ENCODE data around the gene CYP4Z1.
"Not testable (repeated sequence)": the region's sequence is repeated elsewhere in the genome, so short reads cannot be mapped to it uniquely, and the experiment has no call there.

The CYP4Z1 gene

DNA sequence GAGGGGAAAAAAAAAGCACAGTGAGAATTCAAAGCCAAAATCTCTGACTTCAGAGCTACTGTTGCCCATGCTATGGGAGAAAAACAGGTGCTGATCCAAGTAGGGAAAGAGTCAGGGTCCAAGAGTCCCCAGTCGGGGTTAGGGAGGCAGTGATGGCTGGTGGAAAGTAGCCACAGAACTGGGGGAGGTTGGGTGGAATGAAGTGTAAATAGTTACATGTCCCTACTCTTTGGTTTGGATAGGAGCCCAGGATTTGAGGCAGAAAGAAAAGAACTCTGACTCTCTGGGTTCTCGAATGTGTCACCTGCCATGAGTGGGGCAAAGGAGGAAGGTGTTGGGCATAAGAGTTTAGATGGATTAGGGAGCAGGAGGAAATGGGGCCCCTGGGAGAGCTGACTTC lies 61.8 kb downstream of the CYP4Z1 start:
- DNase-seq (ENCODE audit: low spot score): not testable (repeated sequence)

DNA sequence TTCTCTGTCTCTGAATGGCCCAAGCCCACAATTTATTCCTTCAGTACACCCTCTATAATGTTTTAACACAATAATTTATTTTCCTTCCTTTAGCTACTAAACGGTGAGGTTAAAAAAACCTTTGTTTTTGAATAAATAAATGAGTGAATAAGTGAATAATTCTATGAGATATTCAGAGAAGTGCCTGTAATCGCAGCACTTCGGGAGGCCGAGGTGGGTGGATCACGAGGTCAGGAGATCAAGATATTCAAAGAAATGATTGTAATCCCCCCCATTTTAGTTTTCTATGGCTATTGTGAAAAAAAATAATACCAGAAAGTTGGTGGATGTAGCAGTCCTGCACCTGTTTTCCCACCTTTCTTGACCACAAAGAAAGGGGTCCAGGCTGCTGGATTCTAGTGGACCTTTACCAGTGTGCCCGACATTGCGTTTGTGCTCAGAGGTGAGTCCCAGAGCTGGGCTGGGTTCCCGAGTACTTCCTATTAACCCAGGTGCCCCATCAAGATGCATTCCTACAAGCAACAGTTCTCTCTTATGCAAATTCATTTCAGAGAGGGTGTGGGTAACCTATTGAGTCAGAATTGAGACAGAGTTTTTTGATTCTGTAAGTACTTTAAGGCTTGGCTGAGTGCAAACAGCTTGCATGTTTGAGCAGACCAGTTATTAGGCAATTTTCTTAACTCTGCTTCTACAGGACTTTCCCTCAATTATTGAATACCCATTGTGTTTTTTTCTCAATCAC lies 62.6 kb downstream of the CYP4Z1 start:
- DNase-seq (ENCODE audit: low spot score): not testable (repeated sequence)

DNA sequence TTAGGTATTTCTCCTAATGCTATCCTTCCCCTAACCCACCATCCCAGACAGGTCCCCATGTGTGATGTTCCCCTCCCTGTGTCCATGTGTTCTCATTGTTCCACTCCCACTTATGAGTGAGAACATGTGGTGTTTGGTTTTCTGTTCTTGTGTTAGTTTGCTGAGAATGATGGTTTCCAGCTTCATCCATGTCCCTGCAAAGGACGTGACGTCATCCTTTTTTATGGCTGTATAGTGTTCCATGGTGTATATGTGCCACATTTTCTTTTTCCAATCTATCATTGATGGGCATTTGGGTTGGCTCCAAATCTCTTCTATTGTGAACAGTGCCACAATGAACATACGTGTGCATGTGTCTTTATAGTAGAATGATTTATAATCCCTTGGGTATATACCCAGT lies 65.6 kb downstream of the CYP4Z1 start:
- not testable (repeated sequence) for DNase-seq (ENCODE audit: low spot score)

DNA sequence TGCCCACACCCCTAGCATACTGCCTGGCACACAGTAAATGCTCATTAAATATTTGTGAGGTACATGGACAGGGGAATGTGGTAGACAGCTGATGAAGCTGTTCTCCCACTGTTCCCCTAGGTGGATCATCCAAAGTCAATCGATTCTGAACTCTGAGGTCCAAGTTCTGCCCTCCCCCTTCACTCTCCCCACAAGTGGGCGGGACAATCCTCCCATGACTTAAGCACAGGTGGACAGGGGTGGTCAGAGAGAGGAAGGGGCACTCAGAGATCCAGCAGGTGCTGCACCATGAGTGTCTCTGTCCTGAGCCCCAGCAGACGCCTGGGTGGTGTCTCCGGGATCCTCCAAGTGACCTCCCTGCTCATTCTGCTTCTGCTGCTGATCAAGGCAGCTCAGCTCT lies 70.2 kb downstream of the CYP4Z1 start, which contains the start of gene CYP4A22:
CYP4A22 (plus strand) TSS at position 244 of the 400 bp plus-strand sequence; CDS start at position 289, 45 bp downstream.
- DNase-seq (ENCODE audit: low spot score): no peak

DNA sequence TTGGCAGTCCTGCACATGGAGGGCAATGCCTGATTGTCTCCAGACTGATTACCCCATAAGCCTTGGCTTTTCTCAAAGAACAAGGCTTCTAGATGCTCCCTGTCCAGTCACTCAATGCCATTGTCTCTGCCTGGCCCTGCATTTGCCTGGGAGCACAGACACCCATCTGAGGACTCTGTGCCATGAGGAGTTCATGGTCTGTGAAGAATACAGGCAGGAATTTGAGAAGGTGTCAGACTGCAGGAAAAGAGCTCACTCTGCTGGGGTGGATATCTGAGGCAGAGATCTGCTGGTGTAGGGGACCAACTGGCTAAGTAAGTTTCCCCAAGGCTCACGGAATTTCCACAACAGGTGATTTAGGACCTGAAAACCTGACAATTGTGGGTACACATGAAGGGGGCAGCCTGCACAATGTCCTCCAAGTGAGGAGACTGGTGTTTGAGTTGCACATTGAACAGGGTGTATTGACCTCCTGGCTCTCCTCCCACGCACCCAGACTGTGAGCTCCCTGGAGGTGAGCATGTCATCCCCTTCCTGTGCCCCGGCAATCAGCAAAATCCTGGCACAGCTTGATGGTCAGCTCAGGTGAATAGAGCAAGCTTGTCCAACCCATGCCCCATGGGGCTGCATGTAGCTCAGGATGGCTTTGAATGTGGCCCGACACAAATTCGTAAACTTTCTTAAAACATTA lies 71.0 kb downstream of the CYP4Z1 start:
- no peak for DNase-seq (ENCODE audit: low spot score)

DNA sequence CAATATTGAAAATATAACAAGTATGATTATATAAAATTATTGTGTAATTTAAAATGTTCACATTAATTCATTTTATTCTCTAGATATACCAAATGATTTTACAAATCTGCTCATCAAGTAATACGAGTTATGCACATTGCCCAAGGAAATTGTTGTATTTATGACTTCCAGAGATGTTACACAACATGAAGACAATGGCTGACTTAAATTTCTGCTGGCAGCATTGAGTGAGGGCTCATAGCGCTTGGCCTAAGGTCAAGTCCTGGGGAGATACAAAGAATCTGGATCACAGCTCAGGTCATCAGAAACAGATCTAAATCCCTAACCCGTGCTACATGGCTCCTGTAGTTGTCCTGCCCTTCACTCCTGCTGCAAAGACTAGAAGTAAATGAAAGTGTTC lies 73.3 kb downstream of the CYP4Z1 start:
- DNase-seq (ENCODE audit: low spot score): not testable (repeated sequence)

DNA sequence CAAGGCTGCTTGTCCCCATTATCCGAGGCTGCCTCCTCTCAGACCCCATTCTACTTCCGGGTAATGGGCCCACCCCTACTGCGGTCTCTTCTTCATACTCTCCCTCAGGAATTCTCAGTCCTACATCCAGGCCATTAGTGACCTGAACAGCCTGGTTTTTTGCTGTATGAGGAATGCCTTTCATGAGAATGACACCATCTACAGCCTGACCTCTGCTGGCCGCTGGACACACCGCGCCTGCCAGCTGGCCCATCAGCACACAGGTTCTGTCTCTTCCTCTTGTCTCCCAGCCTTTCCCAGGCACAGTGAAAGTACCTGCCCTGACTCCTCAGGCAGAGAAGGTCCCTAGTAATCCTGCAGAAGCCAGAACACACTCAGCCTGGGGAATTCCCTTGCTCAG lies 76.6 kb downstream of the CYP4Z1 start:
- DNase-seq (ENCODE audit: low spot score): not testable (repeated sequence)

DNA sequence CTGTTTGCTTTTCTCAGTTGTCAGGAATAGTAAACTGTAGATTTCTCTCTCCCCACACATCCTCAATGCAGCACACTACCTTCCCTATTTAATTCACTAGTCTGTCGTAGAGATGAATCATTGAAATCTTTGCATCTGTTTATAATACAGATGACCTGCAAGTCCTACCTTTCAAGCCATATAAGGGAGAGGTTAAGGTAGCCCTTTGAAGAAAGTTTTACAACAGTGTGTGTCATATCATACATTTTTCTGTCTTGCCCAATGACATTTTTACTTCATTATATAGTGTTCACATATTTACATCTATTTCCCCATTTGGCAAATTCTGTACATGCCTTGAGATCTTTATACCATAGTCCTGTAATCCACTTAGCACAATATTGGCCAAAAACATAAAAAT lies 79.5 kb downstream of the CYP4Z1 start:
- not testable (repeated sequence) for DNase-seq (ENCODE audit: low spot score)

DNA sequence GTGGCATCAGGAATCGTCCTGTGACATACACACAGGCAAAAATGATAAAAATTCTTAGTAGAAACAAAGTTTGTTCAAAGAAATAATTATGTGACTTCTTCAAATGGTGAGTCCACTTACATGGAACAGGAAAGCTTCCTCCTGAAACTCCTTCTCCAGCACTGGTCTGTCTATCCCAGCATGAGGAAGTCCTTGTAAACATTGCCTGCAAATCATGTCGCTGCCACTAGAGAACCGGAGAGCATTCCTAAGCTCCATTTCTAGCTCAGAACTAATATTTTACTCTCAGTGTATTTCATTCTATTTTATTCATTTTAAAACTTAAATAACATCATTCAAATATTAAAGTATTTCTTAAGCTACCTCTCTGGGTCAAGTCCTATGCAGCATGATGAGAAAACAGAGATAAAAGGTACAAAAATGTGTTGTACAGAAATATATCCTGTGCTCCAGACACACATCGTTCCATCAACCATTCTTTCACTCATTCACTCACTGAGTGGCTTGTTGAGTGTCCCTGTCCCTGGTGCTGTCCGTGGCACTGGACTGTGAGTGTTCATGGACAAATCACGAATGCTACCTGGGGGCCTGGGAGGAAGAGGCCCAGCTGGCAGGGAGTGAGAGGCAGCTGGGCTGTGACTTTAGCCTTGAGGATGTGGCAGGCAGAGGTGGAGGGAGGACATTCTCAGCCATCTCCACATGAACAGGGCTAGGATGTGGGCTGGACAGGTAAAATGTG lies 80.2 kb downstream of the CYP4Z1 start:
- no peak for DNase-seq (ENCODE audit: low spot score)

DNA sequence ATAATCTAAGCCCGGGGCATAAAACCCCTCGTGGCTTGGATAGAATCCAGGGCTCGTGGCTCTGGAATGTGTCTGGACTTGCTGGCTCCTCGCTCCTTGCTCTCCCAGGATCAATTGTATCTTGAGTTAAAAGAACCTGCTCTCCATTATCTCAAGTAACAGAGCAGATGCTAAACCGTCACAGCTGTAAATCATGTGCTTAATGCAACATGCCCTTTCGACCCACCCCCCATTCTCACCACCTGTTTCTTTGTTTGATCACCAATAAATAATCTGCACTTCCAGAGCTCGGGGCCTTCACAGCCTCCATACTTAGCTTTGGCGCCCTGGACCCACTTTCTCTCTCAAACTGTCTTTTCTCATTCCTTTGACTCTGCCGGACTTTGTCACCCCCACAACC lies 82.1 kb downstream of the CYP4Z1 start:
- DNase-seq (ENCODE audit: low spot score): not testable (repeated sequence)

DNA sequence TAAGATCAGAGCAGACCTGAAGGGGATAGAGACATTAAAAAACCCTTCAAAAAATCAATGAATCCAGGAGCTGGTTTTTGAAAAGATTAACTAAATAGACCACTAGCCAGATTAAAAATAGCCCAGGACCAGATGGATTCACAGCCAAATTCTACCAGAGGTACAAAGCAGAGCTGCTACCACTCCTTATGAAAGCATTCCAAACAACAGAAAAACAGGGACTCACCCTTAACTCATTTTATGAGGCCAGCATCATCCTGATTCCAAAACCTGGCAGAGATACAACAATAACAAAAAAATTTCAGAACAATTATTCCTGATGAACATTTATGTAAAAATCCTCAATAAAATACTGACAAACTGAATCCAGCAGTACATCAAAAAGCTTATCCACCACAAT lies 89.4 kb downstream of the CYP4Z1 start:
- not testable (repeated sequence) for DNase-seq (ENCODE audit: low spot score)

DNA sequence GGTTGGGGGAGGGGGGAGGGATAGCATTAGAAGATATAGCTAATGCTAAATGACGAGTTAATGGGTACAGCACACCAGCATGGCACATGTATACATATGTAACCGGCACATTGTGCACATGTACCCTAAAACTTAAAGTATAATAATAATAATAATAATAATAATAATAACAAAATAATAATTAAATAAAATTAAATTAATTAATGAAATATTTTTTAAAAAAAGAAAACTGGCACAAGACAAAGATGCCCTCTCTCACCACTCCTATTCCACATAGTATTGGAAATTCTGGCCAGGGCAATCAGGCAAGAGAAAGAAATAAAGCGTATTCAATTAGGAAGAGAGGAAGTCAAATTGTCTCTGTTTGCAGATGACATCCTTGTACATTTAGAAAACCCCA lies 90.9 kb downstream of the CYP4Z1 start:
- DNase-seq (ENCODE audit: low spot score): not testable (repeated sequence)

DNA sequence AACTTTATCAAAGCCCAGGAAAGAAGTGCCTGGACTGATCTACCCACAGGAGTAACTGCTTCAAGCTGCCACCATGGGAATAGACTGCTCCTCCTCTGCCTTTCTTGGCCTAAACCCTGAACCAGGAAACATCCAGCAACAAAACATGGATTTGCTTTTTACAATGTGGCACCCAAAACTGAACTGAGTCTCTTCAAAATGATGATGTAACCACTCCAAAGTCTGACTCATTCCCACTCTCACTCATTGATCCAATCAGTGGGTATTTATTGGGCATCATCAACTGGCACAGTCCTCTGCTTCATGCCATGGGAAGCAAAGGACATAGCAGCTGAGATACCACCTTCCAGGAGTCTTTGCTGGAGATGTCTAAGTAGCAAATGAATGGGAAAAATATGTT lies 93.7 kb downstream of the CYP4Z1 start:
- no peak for DNase-seq (ENCODE audit: low spot score)

DNA sequence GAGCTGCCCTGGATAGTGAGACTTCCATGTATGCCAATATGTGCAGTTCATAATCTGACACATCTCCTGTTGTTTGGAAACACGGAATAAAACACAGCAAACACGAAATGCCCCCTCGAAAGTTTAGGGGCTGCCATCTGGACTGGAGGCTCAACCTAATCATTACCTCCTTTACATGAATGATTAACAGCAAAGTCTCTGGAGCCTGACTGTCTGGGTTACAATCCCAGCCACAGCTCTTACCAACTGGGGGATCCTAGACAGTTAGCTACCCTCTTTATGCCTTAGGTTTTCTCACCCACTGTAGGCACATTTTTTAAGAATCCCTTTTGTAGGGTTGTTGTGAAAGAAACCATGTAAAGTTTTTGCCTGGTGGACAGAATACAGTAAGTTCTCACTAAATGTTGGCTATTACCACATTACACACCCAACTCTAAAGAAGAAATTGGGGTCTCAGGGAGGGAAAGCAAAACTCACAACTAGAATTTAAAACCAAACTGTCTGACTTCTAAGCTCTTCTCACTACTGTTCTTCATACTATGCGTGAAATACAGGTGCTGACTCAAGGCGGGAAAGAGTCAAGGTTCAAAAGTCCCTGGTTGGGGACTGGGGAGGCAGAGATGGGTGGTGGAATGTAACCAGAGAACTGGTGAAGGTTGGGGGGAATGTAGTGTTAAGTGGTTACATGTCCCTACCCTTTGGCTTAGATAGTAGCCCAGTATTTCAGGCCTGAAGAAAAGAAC lies 94.4 kb downstream of the CYP4Z1 start:
- no peak for DNase-seq (ENCODE audit: low spot score)

DNA sequence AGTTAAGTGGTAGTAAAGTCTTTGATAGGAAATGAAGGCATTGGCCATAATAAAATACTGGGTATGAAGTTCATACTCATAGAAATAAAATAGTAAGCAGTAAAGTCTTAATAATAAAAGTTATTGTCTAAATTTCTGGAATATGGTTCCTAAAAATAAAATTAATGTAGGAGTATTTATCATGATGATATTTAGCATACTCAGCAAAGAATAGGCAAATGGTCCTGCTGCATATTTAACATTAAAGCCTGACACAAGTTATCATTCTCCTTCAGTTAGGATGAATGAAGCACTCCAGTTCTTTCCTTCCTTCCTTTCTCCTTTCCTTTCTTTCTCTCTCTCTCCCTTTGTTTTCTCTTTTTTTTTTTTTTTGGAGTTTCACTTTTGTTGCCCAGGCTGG lies 97.5 kb downstream of the CYP4Z1 start:
- DNase-seq (ENCODE audit: low spot score): no peak
